HCT116 (cell line): ENCODE data around the gene CDKL4. TPM values are rescaled to one million over a fixed set of nuclear protein-coding genes. Genes with fewer than 3 reads are reported as not detected.
A peak's percentile ranks its signal among the peaks of the same experiment; 100 is the strongest.

Experiments used
- ATAC-seq: fragments of 200-7000 bp; cut with Tn5 transposase; 2 replicates; pipeline ENCODE4 v1.9.1; 2020; ENCODE audit warnings: mild to moderate bottlenecking, moderate library complexity
- BruUV-seq: library from RNA; stranded (reverse); fragments of 400-500 nt; replicated peaks from 2 replicates; lab custom pipeline; 2021; lab: Mats Ljungman, UMichigan
- CTCF ChIA-PET: fragments of 300-600 bp; sonication (Branson Sonifier 250); formaldehyde crosslinking; loops from one replicate; lab custom pipeline; 2021; ENCODE audit warnings: antibody characterized with exemption; lab: Charles Lee
- POLR2A ChIA-PET: fragments of 300-600, 350-600 bp; sonication (Branson Sonifier 250); formaldehyde crosslinking; loops from one replicate; lab custom pipeline; 2021; ENCODE audit warnings: antibody characterized with exemption; lab: Charles Lee
- RAD21 ChIA-PET, 2 experiments: fragments of 300-600 bp; sonication (Branson Sonifier 250); formaldehyde crosslinking; loops; one replicate each; lab custom pipeline; 2023; ENCODE audit warnings: low total read pairs in 2 of 2; ENCODE audit not compliant: uncharacterized antibody in 2 of 2, unreplicated experiment in 2 of 2, low non-redundant PET in 1 of 2; lab: Charles Lee
- DNase-seq: peaks from one replicate; pipeline ENCODE4 v3.0.0-alpha.2; 2010; ENCODE audit warnings: low read depth, low spot score
- H2AFZ ChIP-seq: fragments of 200-600 bp; shearing (Covaris generic), sonication (generic); 2 replicates; pipeline ENCODE4 v1.6.1; 2017; ENCODE audit warnings: low read depth, mixed run types, mixed read lengths, antibody characterized with exemption, low read length; ENCODE audit not compliant: poor library complexity, severe bottlenecking
- H3K27ac ChIP-seq: 2 replicates; pipeline ENCODE4 v1.5.1; 2012; ENCODE audit warnings: low read depth, low read length
- H3K27me3 ChIP-seq: fragments of 200-600 bp; sonication (generic); 2 replicates; pipeline ENCODE4 v1.6.1; 2016; ENCODE audit warnings: mixed run types, low read length, mixed read lengths; ENCODE audit not compliant: insufficient read depth
- H3K36me3 ChIP-seq, 2 experiments: fragments of 200-500 bp in 1 of 2; fragments of 200-600 bp in 1 of 2; sonication (Bioruptor generic) in 1 of 2; sonication (generic) in 1 of 2; 2 replicates each; pipeline versions ENCODE4 v1.5.1 to v1.6.1; 2014 to 2016; ENCODE audit warnings: low read length in 2 of 2, inconsistent platforms in 1 of 2, mixed read lengths in 1 of 2, mixed run types in 1 of 2; ENCODE audit not compliant: insufficient read depth in 2 of 2, control insufficient read depth in 1 of 2
- H3K4me1 ChIP-seq, 2 experiments: fragments of 200-600 bp in 1 of 2; sonication (generic) in 1 of 2; 2 replicates each; pipeline versions ENCODE4 v1.5.1 to v1.6.1; 2012 to 2017; ENCODE audit warnings: low read length in 2 of 2, inconsistent platforms in 1 of 2, mild to moderate bottlenecking in 1 of 2, mixed read lengths in 1 of 2, mixed run types in 1 of 2, moderate library complexity in 1 of 2; ENCODE audit not compliant: insufficient read depth in 2 of 2, control insufficient read depth in 1 of 2
- H3K4me2 ChIP-seq: fragments of 200-600 bp; sonication (generic); 2 replicates; pipeline ENCODE4 v1.6.1; 2017; ENCODE audit warnings: mixed run types, low read length, mixed read lengths
- H3K4me3 ChIP-seq, 2 experiments: fragments of 200-600 bp in 1 of 2; sonication (generic) in 1 of 2; replicated peaks in 1 of 2; 2 replicates each; pipeline ENCODE4 v1.5.1; 2011 to 2016; ENCODE audit warnings: low read length in 2 of 2, control low read depth in 1 of 2, low read depth in 1 of 2, mild to moderate bottlenecking in 1 of 2, mixed read lengths in 1 of 2, mixed run types in 1 of 2
- H3K79me2 ChIP-seq: fragments of 200-600 bp; sonication (generic); 2 replicates; pipeline ENCODE4 v1.6.1; 2017; ENCODE audit warnings: mild to moderate bottlenecking, mixed run types, low read length, moderate library complexity, mixed read lengths; ENCODE audit not compliant: insufficient read depth
- H3K9ac ChIP-seq: fragments of 200-600 bp; sonication (generic); 2 replicates; pipeline ENCODE4 v1.6.1; 2016; ENCODE audit warnings: low read length, mixed read lengths
- H3K9me2 ChIP-seq: fragments of 200-600 bp; sonication (generic), shearing (Covaris generic); 2 replicates; pipeline ENCODE4 v1.6.1; 2017; ENCODE audit warnings: mixed run types, mild to moderate bottlenecking, moderate library complexity; ENCODE audit not compliant: insufficient read depth
- H3K9me3 ChIP-seq, 2 experiments: fragments of 200-500 bp in 1 of 2; fragments of 200-600 bp in 1 of 2; sonication (Bioruptor generic) in 1 of 2; sonication (generic) in 1 of 2; 2 replicates each; pipeline ENCODE4 v1.6.1; 2014 to 2017; ENCODE audit warnings: low read length in 2 of 2, mixed read lengths in 2 of 2, inconsistent platforms in 1 of 2, low read depth in 1 of 2, mild to moderate bottlenecking in 1 of 2, mixed run types in 1 of 2, moderate library complexity in 1 of 2; ENCODE audit not compliant: control insufficient read depth in 1 of 2, insufficient read depth in 1 of 2
- H4K20me1 ChIP-seq: fragments of 200-600 bp; sonication (generic), shearing (Covaris generic); 2 replicates; pipeline ENCODE4 v1.6.1; 2017; ENCODE audit warnings: mixed run types, mild to moderate bottlenecking, moderate library complexity; ENCODE audit not compliant: insufficient read depth
- CBX3 ChIP-seq: IDR thresholded peaks from 2 replicates; pipeline ENCODE4 v1.6.1; 2012; ENCODE audit warnings: low read depth
- CEBPB ChIP-seq: IDR thresholded peaks from 2 replicates; pipeline ENCODE4 v1.6.1; 2012; ENCODE audit warnings: low read depth
- EGR1 ChIP-seq: IDR thresholded peaks from 2 replicates; pipeline ENCODE4 v1.6.1; 2012; ENCODE audit warnings: low read depth
- EZH2 ChIP-seq: fragments of 200-600 bp; sonication (generic); IDR thresholded peaks from 2 replicates; pipeline ENCODE4 v1.6.1; 2017; ENCODE audit warnings: antibody characterized with exemption, mixed run types
- EZH2phosphoT487 ChIP-seq: fragments of 200-600 bp; IDR thresholded peaks from 2 replicates; pipeline ENCODE4 v1.6.1; 2018; ENCODE audit warnings: antibody characterized with exemption, borderline replicate concordance
- FOSL1 ChIP-seq: IDR thresholded peaks from 2 replicates; pipeline ENCODE4 v1.6.1; 2012; ENCODE audit warnings: low read depth
- POLR2AphosphoS5 ChIP-seq: IDR thresholded peaks from 2 replicates; pipeline ENCODE4 v1.6.1; 2011; ENCODE audit warnings: mild to moderate bottlenecking, low read depth, low read length, moderate library complexity
- RAD21 ChIP-seq: IDR thresholded peaks from 2 replicates; pipeline ENCODE4 v1.6.1; 2012; ENCODE audit warnings: low read depth, mild to moderate bottlenecking
- SIN3A ChIP-seq: IDR thresholded peaks from 2 replicates; pipeline ENCODE4 v1.6.1; 2012; ENCODE audit warnings: low read depth
- YY1 ChIP-seq: IDR thresholded peaks from 2 replicates; pipeline ENCODE4 v1.6.1; 2011; ENCODE audit warnings: low read length, low read depth, moderate library complexity, mild to moderate bottlenecking; ENCODE audit not compliant: insufficient replicate concordance; ENCODE audit errors: extremely low read depth
- ZBTB33 ChIP-seq: IDR thresholded peaks from 2 replicates; pipeline ENCODE4 v1.6.1; 2011; ENCODE audit warnings: mild to moderate bottlenecking, low read length, moderate library complexity; ENCODE audit not compliant: insufficient replicate concordance; ENCODE audit errors: extremely low read depth
- ZNF274 ChIP-seq: fragments of 200-500 bp; sonication (Bioruptor generic); IDR thresholded peaks from 2 replicates; pipeline ENCODE4 v1.6.1; 2014; ENCODE audit warnings: mild to moderate bottlenecking, low read depth, low read length, inconsistent platforms
- intact Hi-C: fragments of 100-400 bp; cut with micrococcal nuclease; formaldehyde crosslinking; loops from 2 replicates; pipeline ENCODE4 v1.10.0; 2022
- total RNA-seq: library from RNA; stranded (reverse); gene quantifications from one replicate; pipeline ENCODE4 v1.2.1, GENCODE V29; 2021; ENCODE audit not compliant: unreplicated experiment

Gene CDKL4
- total RNA-seq, 1 experiment from 2014 or later = 0.27 TPM

- TF ChIP-seq ZBTB33 (no peak), RAD21 (no peak), EGR1 (no peak), SIN3A (no peak), ZNF274 (no peak), FOSL1 (no peak), YY1 (no peak)
Observed at GRCh38 chr2:39232141-39232540, 11.6 kb downstream of the CDKL4 start (continued).

- POLR2A ChIA-PET = no interaction called here
- no TSS peak for BruUV-seq
- no peaks in the 10 kb centered on the region for H3K9me2 ChIP-seq
- no peaks in the 10 kb centered on the region for H3K36me3 ChIP-seq
- H4K20me1 ChIP-seq = no peaks in the 10 kb centered on the region
- 0 out of 4 replicates have a peak, but pooled peaks cover 0 to 3% of the 10 kb centered on the region in 2 experiments for H3K4me1 ChIP-seq
- H3K4me3 ChIP-seq = no peak overlapping the region
- no peaks in the 10 kb centered on the region for H3K79me2 ChIP-seq
- intact Hi-C loops = loop anchor here (1.0 to 5.0 kb wide), 2 partner anchors 106 to 169 kb away; partner anchors contain the start of gene SOS1
- no peaks in the 10 kb centered on the region for H3K9me3 ChIP-seq
- CTCF ChIA-PET = interaction anchor here (0.6 to 6.5 kb wide), 16 partner anchors 13 to 647 kb away, joined by 3 to 141 read pairs (median 3); no protein-coding TSS in a partner anchor
- ATAC-seq = peak; percentile 7; the same call in 1 of the 2 replicates
- H2AFZ ChIP-seq = no peak overlapping the region
- DNase-seq = no peak
- no peak overlapping the region for H3K27ac ChIP-seq
- no peaks in the 10 kb centered on the region for H3K27me3 ChIP-seq
- TF ChIP-seq YY1 (no peak), SIN3A (no peak), EGR1 (no peak), EZH2phosphoT487 (no peak), POLR2AphosphoS5 (no peak), CBX3 (no peak), EZH2 (no peak), RAD21 (no peak), CEBPB (no peak)
- H3K9ac ChIP-seq = no peak overlapping the region
- no peak overlapping the region for H3K4me2 ChIP-seq
- RAD21 ChIA-PET = interaction anchor here (1.1 to 2.3 kb wide), 5 partner anchors 104 to 281 kb away, joined by 3 to 15 read pairs (median 8); no protein-coding TSS in a partner anchor
Observed at GRCh38 chr2:39228413-39229209, 15.2 kb downstream of the CDKL4 start.
